Measurements from ENCODE around the gene CNN2.
"Not testable (repeated sequence)": the region's sequence is repeated elsewhere in the genome, so short reads cannot be mapped to it uniquely, and the experiment has no call there.

CNN2 gene

DNA sequence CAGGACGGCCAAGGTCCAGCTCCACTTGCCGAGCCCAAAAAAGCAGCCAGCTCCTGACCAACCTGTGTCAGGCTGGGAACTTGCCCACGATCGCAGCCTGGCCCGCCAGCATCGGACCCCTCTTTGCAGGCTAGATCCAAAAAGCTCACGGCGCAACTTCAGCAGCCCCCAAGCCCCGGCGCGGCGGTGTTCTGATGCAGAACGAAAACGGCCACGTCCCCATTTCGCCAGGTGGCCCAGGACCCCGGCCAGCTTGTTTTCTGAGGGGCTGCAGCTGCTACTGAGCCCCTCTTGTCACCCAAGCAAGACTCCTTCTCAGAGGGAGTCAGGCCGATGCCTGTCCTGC lies 6.8 kb upstream of the CNN2 start:
- peak overlapping the region; percentile 88 for H3K4me3 ChIP-seq (ENCODE audit: low read length)

GRCh38 chr19:1019980-1020867 lies 6.2 kb upstream of the CNN2 start:
- no peak for TF ChIP-seq ZNF274 (IDR thresholded peaks at IDR 0.05; ENCODE audit: low read depth, low read length)
- peak overlapping the region; percentile 88 for H3K4me3 ChIP-seq (ENCODE audit: low read length)

More for the DNA sequence above, 6.8 kb upstream of the CNN2 start:
- TF ChIP-seq ZNF274 (IDR thresholded peaks at IDR 0.05; ENCODE audit: low read depth, low read length), result no peak

- peak within 1 kb of the TSS; percentile 88 for H3K4me3 ChIP-seq (ENCODE audit: low read length)
- no peak for TF ChIP-seq ZNF274 (IDR thresholded peaks at IDR 0.05; ENCODE audit: low read depth, low read length)
Measured at GRCh38 chr19:1020868-1021425, 5.5 kb upstream of the CNN2 start, which contains the start of gene TMEM259. TSS of gene TMEM259 (minus strand) at chr19:1021123. CDS start at chr19:1020996, 127 bp downstream.

DNA sequence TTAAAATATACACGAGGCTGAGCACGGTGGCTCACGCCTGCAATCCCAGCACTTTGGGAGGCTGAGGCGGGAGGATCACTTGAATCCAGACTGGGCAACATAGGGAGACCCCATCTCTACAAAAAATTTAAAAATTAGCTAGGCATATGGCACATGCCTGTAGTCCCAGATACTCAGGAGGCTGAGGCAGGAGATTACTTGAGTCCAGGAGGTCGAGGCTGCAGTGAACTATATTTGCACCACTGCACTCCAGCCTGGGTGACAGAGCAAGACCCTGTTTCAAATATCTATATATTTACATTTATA lies 2.6 kb upstream of the CNN2 start:
- H3K4me3 ChIP-seq (ENCODE audit: low read length), result not testable (repeated sequence)

- H3K4me3 ChIP-seq (ENCODE audit: low read length), result not testable (repeated sequence)
Measured at GRCh38 chr19:1025080-1025479, 1.3 kb upstream of the CNN2 start.

DNA sequence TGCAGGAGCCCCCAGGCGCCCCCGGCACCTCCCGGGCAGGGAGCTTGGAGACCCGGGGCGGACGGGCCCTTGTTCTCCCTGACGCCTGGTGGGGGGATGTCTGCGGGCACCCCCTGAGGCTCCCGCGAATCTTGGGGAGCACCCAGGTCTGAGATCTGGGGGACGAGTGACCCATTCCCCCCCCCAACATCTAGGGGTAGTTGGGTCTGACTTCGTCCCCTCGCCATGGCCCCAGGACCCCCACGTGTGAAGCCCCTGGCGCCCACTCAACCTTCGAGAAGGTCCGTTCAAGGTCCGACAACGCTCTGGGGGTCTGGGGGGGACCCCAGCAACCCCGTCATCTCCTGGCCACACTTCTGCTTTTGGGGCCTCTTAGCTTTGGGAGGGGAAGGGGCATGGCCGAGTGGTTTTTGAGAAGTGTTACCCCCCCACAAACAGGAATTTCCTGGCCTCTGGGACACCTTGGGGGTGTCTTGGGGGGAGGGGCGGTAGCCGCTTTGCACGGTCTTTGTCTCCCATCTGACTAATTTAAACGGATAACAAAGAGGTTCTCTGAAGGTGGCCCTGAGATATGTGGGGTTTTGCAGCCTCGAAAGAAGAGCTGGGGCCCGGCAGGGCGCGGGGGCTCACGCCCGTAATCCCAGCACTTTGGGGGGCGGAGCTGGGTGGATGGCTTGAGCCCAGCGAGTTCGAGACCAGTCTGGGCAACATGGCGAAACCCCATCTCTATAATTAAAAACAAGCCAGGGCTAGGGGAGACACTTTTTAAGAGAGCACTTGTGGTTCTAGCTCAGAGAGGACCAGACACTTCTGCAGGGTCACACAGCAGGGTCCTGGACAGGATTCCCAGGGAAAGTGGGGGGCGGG lies 608 bp downstream of the CNN2 start:
- no peak for TF ChIP-seq ZNF274 (IDR thresholded peaks at IDR 0.05; ENCODE audit: low read depth, low read length)

DNA sequence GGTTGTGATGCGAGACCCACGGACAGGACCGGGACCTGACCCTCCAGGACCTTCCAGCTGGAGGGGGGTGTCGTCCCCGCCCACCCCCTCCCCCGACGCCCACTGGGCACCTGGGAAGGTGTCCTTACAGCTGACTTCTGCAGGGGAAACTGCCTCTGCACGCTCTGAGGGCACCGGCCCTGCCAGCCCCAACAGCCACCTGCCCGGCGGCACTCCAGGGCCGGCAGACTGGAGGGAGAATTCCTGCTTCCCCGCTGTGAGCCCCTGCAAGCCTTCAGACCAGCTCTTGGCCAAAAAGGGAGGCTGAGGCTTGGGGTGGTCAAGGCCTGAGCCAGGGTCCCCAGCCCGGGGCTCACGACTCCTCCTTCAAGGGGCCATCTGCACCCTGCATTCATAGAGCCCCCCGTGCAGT lies 1.2 kb downstream of the CNN2 start:
- H3K4me3 ChIP-seq (ENCODE audit: low read length), result peak overlapping the region; percentile 72; the same call in 1 of the 2 replicates
- no peak for TF ChIP-seq ZNF274 (IDR thresholded peaks at IDR 0.05; ENCODE audit: low read depth, low read length)

More for the DNA sequence above, 608 bp downstream of the CNN2 start:
- H3K4me3 ChIP-seq (ENCODE audit: low read length), result peak overlapping the region; percentile 72

DNA sequence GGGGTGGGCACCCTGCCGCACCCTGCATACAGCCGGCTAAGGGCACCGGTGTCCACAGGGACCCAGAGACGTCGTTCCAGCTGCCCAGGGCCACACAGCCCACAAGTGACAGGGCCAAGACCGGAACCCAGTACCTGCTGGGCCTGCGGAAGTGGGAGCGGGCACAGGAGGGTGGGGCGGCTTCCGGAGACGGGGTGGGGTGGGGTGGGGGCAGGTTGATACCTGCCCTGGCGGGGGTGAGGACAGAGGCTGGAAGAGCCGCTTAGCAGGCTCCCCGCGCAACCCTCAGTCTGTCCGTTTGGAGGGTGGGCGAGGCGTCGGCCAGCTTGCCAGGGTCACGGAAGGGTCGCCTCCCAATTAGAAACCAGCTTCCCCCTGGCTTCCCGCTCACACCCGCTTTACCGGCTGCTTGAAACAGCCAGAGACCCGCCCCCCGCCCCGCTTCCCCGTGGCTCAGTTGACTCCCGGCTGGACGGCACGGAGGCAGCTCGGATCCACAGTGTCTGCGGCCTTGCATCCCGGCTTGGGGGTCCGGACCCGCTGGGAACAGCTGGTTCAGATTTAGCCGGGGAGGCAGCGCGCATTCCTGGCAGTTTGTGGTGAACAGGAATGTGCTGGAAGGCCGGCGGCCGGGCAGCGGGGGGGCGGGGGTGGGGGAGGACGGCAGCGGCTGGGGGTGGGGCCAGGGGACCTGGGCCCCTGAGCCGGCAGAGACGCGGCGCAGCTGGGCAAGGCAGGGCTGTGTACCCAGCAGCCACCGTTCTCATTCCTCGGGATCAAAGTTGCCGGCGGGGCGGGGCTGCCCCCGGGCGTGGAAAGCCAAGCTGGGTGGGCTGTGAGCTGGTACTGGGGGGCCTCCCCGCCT lies 1.9 kb downstream of the CNN2 start:
- TF ChIP-seq ZNF274 (IDR thresholded peaks at IDR 0.05; ENCODE audit: low read depth, low read length), result no peak
- peak overlapping the region; percentile 72 for H3K4me3 ChIP-seq (ENCODE audit: low read length)

GRCh38 chr19:1032264-1032867 lies 6.0 kb downstream of the CNN2 start:
- no peak for TF ChIP-seq ZNF274 (IDR thresholded peaks at IDR 0.05; ENCODE audit: low read depth, low read length)
- no peak overlapping the region for H3K4me3 ChIP-seq (ENCODE audit: low read length)

- no peak overlapping the region for H3K4me3 ChIP-seq (ENCODE audit: low read length)
- TF ChIP-seq ZNF274 (IDR thresholded peaks at IDR 0.05; ENCODE audit: low read depth, low read length), result no peak
Measured at GRCh38 chr19:1035998-1036621, 9.7 kb downstream of the CNN2 start.

DNA sequence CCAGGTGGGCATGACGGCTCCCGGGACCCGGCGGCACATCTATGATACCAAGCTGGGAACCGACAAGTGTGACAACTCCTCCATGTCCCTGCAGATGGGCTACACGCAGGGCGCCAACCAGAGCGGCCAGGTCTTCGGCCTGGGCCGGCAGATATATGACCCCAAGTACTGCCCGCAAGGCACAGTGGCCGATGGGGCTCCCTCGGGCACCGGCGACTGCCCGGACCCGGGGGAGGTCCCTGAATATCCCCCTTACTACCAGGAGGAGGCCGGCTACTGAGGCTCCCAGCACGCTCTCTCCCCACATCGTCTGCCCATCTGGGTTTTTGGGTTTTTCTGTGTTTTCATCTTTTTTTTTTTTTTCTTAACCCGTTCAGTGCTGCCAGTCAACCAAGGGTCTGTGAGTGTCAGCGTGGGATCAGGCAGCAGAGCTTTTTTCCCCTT lies 11.2 kb downstream of the CNN2 start:
- TF ChIP-seq ZNF274 (IDR thresholded peaks at IDR 0.05; ENCODE audit: low read depth, low read length), result no peak
- H3K4me3 ChIP-seq (ENCODE audit: low read length), result no peak overlapping the region; the same call in 1 of the 2 replicates

GRCh38 chr19:1038978-1039645 lies 12.7 kb downstream of the CNN2 start:
- no peak for TF ChIP-seq ZNF274 (IDR thresholded peaks at IDR 0.05; ENCODE audit: low read depth, low read length)
- H3K4me3 ChIP-seq (ENCODE audit: low read length), result peak overlapping the region; percentile 4; the same call in 1 of the 2 replicates

All from GM08714 (cell line).